ENCODE data around the gene HELZ2. TPM values are rescaled to one million over a fixed set of nuclear protein-coding genes. Genes with fewer than 3 reads are reported as not detected.

Gene HELZ2
- total RNA-seq, 4 donors from 2014 or later: 24.3 to 45.5 (median 36.0) TPM

DNA sequence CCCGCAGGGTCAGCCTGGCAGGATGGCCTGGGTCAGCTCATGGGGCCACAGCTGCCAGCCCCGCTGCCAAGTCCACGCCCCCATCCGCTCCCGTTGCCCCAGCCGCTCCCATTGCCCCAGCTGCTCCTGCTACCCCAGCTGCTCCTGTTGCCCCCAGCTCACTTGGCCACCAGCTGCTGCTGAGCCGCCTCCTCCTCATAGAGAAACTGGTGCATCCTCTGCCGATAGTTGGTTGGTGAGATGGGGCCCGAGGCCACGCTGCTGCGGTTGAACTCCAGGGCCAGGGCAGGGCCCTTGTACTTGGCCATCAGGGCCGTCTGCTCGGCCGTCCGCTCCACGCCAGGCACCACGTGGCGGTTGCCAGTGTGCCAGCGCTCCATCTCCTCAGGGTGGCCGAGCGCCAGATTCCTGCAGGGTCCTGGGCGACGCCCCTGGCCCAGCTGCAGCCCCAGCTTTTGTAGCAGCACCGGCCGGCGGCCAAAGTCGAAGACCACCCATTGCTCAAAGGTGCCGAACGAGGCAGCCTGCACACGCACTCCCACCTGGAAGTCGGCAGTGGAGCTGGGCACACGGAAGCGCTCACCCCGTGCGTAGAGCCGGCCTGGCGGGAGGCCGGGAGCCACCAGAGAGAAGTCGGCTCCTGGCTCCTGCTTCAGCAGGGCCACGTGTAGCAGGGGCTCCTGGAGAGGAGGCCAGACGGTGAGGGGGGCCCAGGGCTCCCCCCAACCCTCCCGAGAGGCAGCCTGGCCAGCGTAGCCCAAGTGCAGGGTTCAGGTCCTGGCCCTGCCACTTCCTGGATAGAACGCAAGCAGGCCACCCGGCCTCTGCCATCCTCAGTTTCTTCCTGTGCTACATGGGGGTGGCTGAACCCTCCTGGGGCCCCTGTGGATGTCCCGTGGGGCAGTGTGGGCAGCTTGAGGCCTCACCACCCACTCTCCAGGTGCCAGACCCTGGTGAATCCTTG lies 4.8 kb downstream of the HELZ2 start:
- H3K4me1 ChIP-seq: peaks cover 10 to 14% of the 10 kb centered on the region in 2 donors
- no peak overlapping the region for H3K27ac ChIP-seq
- H3K9me3 ChIP-seq: no peaks in the 10 kb centered on the region
- no peak overlapping the region for H3K4me3 ChIP-seq (replicated peaks in 1 of 3)
- intact Hi-C loops (cut with DNase I): no loop called here
- WGBS, 2 donors: 87 to 95% methylated on average over 11 to 15 of the region's 46 CpGs
- no peak for DNase-seq
- no peaks in the 10 kb centered on the region for H3K27me3 ChIP-seq
- TF ChIP-seq, protein P1, sequence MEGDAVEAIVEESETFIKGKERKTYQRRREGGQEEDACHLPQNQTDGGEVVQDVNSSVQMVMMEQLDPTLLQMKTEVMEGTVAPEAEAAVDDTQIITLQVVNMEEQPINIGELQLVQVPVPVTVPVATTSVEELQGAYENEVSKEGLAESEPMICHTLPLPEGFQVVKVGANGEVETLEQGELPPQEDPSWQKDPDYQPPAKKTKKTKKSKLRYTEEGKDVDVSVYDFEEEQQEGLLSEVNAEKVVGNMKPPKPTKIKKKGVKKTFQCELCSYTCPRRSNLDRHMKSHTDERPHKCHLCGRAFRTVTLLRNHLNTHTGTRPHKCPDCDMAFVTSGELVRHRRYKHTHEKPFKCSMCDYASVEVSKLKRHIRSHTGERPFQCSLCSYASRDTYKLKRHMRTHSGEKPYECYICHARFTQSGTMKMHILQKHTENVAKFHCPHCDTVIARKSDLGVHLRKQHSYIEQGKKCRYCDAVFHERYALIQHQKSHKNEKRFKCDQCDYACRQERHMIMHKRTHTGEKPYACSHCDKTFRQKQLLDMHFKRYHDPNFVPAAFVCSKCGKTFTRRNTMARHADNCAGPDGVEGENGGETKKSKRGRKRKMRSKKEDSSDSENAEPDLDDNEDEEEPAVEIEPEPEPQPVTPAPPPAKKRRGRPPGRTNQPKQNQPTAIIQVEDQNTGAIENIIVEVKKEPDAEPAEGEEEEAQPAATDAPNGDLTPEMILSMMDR (IDR thresholded peaks at IDR 0.05): no peak
- no peak for TF ChIP-seq POLR2A (IDR thresholded peaks at IDR 0.05)
- H3K36me3 ChIP-seq: peaks cover 4 to 8% of the 10 kb centered on the region in 2 donors

DNA sequence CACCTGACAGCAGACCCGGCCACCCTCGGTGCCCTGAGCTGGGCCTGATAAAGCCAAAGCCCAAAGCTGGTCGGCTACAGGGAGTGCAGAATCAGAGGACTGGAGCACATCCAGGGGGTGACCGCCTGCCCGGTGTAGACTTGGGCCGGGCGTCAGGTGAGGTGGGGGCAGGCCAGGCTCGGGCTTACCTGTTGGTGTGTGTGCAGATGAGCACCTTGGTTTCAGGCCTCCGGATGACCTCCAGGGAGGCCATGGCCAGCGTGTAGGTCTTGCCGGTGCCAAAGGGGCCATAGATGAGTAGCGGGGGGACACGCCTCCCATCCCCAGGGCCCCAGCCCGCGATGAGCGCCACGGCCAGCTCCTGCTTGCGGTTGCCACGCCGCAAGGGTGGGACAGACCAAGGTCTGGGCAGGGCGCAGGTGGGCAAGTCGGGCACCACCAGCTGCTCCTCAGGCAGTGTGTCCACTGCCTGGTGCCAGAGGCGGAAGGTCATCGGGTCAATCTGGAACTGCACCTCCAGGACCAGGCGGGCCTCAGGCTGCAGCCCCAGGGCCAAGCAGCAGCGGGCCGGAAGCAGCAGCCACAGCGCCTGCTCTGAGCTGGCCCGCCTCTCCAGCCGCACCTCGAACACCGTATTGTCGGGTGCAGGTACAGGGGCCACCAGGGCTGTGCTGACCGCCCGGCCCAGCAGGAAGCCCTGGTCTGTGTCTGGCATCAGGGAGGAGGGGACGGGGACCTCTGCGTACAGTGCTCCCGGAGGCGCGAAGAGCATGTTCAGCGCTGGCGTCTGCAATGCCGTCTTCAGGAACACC lies 5.7 kb downstream of the HELZ2 start:
- H3K4me1 ChIP-seq: peaks cover 6 to 11% of the 10 kb centered on the region in 2 donors
- H3K36me3 ChIP-seq: peaks cover 4 to 15% of the 10 kb centered on the region in 2 donors

DNA sequence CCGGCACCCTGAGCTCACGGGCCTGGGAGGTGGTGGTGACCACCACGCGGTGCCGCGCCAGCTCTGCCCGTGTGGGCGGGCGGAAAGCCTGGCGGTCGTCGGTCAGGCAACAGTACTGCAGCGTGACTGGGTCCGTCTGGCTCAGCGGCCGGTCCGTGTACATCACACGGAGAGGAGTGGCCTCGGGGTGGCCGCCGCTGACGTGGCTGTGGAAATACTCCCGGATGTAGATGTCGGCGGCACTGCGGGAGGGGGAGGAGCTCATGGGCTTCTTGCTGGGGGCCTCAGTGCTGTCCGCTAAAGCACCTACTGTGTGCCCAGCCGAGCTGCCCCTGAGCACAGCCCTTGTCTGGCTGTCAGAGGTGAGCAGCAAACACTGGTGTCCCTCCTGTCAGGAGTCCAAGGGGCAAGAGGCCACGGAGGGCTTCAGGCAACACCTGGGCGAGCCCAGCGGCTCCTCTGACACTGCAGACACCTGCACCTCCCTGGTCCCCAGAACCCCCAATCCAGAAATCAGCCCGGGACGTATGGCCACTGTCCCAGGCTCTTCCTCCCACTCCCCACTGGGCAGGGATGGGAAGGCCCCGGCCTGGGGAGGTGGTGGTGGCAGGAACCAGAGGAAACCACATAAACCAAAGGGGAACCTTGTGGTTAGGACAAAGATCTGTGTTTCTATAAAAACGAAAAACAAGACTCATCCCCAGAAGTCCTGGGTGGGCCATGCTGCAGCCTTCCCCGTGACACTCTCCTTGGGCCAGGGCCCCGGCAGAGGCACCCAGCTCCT lies 6.5 kb downstream of the HELZ2 start:
- Histone ChIP-seq H3K4me3 (replicated peaks in 1 of 3) (no peak overlapping the region), H3K36me3 (peaks cover 12 to 23% of the 10 kb centered on the region in 2 donors), H3K27me3 (no peaks in the 10 kb centered on the region), H3K27ac (no peak overlapping the region), H3K9me3 (no peaks in the 10 kb centered on the region), H3K4me1 (peaks cover 0 to 3% of the 10 kb centered on the region in 2 donors)
- TF ChIP-seq, protein P1 (IDR thresholded peaks at IDR 0.05): no peak
- TF ChIP-seq POLR2A (IDR thresholded peaks at IDR 0.05): no peak
- intact Hi-C loops (cut with DNase I): no loop called here
- no peak for DNase-seq
- WGBS, 2 donors: 84 to 91% methylated on average over 25 to 34 of the region's 37 CpGs

More for the DNA sequence above, 5.7 kb downstream of the HELZ2 start:
- no peak for DNase-seq
- no peaks in the 10 kb centered on the region for H3K9me3 ChIP-seq
- H3K27ac ChIP-seq: no peak overlapping the region
- WGBS, 2 donors: 82 to 93% methylated on average over 3 to 23 of the region's 43 CpGs
- H3K27me3 ChIP-seq: no peaks in the 10 kb centered on the region
- TF ChIP-seq POLR2A (IDR thresholded peaks at IDR 0.05): no peak
- TF ChIP-seq, protein P1 (IDR thresholded peaks at IDR 0.05): no peak
- intact Hi-C loops (cut with DNase I): no loop called here
- no peak overlapping the region for H3K4me3 ChIP-seq (replicated peaks in 1 of 3)

DNA sequence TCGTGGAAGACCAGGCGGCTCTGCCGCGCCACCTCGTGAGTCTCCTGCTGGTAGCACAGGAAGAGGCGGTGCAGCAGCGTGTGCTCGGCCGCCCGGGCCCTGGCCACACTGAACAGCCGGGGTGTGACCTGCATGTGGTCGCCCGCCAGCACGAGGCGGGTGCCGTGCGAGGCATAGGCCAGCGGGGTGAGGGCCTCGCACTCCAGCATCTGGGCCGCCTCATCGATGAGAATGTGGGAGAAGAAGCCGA lies 7.0 kb downstream of the HELZ2 start:
- Histone ChIP-seq H3K27ac (no peak overlapping the region), H3K27me3 (no peaks in the 10 kb centered on the region), H3K4me3 (replicated peaks in 1 of 3) (no peak overlapping the region), H3K4me1 (no peaks in the 10 kb centered on the region), H3K9me3 (no peaks in the 10 kb centered on the region), H3K36me3 (peaks cover 17 to 28% of the 10 kb centered on the region in 2 donors)
- intact Hi-C loops (cut with DNase I): no loop called here
- TF ChIP-seq, protein P1 (IDR thresholded peaks at IDR 0.05): no peak
- TF ChIP-seq POLR2A (IDR thresholded peaks at IDR 0.05): no peak
- 91 to 93% methylated on average over 15 to 21 of the region's 22 CpGs for WGBS, 2 donors
- DNase-seq: no peak
